Stimulated activated naive CD4-positive, alpha-beta T cell treated with Interleukin-2 at 50 U/mL for 16 hours (primary cell): Measurements from ENCODE around the gene USP43.

Source experiments
- DNase-seq: peaks from one replicate; lab custom pipeline; 2025; lab: John Stamatoyannopoulos, UW

The USP43 gene

DNA sequence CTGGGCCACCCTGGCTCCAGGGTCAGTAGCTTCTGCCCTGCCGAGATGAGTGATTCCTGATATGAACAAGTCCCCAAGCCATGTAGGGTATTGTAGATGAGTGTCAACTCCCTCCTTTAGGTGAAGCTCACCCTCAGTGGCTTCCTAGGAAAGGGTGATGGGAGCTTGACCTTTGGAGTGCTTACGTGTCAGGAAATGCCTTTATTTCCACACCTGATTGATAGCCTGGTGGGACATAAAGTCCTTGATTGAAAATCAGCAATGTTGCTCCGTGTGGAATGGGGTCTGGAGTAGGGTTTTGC, 58.4 kb downstream of the USP43 start:
- DNase-seq: no peak

DNA sequence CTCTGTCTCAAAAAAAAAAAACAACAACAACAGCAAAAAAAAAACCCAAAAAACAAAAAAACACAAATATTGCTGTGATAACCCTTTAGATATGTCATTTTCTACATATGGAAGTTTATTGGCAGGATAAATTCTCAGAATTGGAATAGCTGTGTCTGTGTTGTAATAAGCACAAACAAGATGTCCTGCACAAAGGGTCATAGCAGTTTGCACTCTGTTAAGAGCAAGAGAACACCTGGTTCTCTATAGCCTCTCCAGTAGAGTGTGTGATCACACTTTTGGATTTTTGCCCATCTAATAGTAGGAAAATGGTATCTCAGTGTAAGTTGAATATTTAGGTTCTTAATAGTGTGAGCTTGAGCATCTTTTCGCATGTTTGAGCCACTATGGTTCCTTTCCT, 60.4 kb downstream of the USP43 start:
- DNase-seq: no peak

DNA sequence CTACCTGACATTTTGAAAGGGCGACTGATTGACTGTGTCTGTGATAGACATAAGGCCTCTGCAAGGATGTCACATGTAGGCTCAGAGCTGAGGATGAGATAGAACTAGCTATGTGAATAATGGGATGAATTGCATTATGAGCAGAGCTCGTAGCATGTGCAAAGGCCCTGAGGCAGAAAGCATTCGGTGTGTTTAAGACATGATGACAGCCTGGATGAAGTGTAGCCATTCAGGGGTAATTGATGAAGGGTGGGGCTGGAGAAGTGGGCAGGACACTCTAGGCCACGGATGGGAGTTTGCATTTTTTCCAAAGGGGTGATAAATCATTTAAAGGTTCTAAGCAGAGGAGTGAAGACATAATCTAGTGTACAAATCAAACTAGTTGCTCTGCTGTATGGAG, 62.6 kb downstream of the USP43 start:
- no peak for DNase-seq

DNA sequence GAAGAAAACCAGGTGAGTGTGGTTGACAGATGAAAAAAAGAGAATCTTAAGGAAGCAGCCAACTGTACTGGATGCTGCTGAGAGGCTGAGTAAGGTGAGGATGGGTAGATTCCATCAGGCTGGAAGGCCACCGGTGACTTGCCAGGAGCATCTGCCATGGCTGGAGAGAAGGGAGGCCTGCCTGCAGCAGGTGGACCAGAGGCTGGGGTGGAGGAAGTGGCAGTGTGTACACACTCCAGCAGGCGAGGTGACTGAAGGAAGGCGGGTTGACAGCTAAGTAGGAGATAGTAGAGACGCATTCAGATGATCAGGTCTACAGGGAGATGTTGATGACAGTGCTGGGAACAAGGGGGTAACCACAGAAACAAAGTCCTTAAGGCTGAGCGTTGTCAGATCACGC, 69.5 kb downstream of the USP43 start:
- no peak for DNase-seq

DNA sequence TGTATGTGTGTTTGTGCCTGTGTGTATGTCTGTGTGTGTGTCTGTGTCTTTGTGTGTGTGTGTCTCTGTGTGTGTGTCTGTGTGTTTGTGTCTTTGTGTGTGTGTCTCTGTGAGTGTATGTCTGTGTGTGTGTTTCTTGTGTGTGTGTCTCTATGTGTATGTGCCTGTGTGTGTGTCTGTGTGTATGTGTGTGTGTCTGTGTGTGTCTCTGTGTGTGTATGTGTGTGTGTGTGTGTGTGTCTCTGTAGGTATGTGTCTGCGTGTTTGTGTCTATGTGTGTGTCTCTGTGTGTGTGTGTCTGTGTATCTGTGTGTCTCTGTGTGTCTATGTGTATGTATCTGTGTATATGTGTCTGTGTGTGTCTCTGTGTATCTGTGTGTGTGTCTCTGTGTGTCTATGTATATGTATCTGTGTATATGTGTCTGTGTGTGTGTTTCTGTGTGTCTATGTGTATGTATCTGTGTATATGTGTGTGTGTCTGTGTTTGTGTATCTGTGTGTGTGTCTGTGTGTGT, 70.2 kb downstream of the USP43 start:
- DNase-seq: no peak

DNA sequence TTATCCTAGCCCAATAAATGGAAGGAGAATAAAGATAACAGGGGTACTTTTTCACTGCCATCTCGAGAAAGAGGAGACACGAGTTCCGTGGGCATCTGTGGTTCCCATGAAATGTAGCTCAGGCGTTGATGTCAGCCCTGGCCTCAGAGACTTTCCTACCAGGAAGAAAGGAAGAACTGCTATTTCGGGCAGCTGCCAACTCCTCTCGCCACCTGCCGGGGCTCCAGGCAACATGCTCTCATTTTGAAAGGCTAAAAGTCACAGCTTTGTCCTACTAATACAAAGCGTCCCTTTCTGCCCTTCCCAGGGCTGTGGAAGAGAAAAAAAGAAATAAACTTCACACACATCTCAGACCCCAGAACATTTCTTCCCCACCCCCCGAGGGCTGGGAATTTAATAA, 80.3 kb downstream of the USP43 start:
- no peak for DNase-seq

DNA sequence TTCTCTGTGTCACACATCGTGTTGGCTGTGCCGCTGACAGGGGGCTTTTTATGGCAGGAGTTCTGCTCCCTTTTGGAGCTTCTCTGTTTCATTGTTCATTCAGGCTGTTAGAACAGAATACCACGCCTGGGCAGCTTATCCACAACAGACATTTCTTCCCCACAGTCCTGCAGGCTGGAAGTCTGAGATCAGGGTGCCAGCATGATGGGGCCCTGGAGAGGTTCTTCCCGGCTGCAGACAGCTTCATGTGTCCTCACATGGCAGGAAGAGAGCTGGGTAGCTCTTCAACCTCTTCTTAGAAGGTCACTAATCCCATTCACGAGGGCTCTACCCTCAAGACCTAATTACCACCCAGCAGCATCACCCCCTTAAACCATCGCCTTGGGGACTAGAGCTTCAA, 81.0 kb downstream of the USP43 start:
- DNase-seq: no peak

DNA sequence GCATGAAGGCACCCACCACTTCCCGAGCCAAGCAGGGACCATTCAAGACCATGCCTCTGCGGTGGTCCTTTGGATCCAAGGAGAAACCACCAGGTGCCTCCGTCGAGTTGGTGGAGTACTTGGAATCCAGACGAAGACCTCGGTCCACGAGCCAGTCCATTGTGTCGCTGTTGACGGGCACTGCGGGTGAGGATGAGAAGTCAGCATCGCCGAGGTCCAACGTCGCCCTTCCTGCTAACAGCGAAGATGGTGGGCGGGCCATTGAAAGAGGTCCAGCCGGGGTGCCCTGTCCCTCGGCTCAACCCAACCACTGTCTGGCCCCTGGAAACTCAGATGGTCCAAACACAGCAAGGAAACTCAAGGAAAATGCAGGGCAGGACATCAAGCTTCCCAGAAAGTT, 82.7 kb downstream of the USP43 start:
- DNase-seq: no peak

DNA sequence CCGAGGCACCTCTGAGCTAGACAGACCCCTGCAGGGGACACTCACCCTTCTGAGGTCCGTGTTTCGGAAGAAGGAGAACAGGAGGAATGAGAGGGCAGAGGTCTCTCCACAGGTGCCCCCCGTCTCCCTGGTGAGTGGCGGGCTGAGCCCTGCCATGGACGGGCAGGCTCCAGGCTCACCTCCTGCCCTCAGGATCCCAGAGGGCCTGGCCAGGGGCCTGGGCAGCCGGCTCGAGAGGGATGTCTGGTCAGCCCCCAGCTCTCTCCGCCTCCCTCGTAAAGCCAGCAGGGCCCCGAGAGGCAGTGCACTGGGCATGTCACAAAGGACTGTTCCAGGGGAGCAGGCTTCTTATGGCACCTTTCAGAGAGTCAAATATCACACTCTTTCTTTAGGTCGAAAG, 83.2 kb downstream of the USP43 start:
- DNase-seq: no peak

DNA sequence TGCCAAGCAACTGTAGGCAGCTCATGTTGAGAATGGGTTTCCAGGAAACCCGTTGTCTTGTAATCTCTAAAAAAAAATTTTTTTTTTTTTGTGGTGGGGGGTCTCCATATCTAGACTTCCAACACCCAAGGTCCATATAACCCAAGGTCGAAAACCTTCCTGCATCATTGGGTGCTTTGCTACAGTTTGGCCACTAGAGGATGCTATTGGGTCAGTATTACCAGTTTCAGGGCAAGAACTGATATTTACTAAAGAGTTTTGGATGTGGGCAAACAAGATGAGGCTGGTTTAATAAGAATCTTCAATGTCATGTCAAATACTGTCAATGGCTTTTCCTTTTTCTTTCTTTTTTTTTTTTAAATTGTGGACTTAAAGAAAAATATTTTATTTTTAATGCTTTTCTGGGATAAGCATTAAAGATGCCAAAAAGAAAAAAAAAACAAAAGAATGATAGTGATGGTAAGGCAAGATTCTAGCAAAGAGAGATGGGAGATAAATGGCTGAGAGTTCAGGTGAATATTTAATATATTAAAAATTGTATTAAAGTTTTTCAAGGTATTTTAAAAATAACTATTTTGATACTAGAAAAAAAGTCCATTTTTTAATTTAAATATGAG, 83.8 kb downstream of the USP43 start:
- DNase-seq: no peak

DNA sequence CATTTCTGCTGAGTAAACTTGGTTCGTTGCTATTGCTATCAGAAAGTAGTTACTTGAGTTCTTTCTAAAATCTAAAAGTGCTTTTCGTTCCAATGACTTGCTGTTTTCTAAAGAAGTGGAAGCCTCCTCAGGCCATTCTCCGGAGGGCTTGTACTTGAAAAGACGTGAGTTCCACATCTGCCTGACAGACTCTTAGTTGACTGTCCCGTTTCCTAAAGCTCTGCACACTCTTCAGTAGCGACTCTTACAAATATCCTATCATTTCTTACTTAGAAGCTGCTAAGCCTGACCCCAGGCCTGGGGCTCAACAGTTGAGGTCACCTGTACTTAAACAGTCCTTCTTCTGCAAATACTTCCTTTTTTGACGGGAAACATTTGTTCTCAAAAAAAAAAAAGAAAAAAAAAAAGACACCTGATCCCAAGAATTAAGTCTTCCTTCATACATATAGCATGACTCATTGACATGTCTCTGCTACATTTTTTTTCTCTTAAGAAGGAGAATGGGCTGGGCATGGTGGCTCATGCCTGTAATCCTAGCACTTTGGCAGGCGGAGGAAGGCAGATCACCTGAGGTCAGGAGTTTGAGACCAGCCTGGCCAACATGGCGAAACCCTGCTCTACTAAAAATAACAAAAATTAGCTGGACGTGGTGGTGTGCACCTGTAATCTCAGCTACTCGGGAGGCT, 84.6 kb downstream of the USP43 start:
- DNase-seq: no peak

DNA sequence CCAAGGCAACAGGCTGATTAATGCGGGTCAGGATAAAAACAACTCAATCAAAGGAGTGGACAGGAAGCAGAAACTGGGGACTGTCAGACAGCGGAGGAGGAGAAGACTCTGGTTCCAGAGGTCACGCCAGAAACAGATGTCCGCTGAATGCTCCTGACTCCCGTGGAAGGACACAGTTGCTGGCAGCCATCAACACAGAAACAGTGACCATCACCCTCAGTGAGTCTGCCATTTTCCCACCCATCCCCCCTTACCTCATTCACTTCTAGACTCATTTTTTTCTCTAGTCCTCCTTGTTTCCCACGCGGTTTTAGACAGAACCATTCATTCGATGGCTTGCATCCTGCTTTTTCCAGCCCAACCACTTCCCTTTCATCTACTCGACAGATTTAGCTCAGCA, 105.2 kb downstream of the USP43 start:
- DNase-seq: no peak

DNA sequence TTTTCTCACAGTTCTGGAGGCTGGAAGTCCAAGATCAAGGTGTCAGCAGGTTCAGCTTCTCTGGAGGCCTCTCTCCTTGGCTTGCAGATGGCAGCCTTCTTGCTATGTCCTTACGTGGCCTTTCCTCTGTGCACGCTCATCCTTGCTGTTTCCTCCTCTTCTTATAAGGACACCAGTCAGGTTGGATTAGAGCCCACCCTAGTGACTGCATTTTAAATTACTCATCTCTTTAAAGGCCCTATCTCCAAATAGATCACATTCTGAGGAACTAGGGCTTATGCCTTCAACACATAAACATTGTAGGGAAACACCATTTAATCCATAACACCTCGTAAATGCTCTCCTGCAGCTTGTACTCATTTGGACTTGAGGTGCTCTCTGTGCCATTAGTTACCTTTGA, 109.8 kb downstream of the USP43 start:
- no peak for DNase-seq

DNA sequence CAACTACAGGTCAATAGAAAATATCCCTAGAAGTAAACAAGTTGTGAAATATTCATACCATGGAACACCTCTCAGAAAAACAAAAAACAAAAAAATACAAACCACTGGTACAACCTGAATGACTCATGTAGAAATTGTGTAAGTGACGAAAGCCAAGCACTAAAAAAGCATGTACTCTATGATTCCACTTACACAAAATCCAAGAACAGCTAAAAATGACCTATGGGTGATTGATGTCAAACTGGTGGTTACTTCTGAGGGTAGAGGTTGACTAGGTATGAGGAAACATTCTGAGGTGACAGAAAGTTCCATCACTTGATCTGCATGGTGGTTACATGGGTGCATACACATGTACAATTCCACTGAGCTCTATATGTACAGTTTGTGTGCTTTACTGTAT, 114.9 kb downstream of the USP43 start:
- DNase-seq: no peak

DNA sequence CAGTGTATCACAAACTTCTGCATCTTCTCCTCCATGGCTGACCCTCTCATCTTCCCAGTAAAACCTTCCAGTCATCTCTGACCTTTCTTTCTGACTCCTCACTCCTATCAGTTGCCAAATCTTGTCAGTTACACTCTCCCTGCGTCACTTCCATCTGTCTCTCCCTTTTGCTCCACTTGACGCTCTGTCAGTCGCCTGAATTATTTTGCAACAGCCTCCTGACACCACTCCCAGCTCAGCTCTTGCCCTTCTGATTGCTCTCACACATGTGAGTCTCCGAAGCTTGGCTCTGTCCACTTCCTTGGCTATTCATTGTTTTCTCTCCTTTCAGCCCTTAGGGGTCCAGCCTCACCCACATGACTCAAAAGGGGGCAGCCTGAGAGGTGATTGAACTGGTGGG, 118.3 kb downstream of the USP43 start:
- DNase-seq: no peak

DNA sequence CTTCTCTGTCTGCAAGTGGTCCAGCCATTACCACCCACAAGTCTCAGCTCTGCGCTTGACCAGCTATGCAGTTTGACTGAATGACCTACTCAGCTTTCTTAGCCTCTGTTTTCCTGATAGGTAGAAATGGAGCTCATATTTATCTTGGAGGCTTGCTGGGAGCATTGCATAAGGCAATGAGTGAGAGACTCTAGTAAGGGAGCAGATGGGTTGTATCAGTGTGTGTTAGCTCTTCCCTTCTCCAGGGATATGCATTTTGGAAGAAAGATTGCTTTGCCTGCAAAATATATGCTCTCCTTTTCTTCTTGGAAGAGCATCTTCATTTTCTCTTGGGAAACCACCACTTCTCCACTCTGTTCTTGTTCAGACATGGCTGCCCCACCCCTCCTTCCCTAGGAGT, 120.0 kb downstream of the USP43 start:
- no peak for DNase-seq

DNA sequence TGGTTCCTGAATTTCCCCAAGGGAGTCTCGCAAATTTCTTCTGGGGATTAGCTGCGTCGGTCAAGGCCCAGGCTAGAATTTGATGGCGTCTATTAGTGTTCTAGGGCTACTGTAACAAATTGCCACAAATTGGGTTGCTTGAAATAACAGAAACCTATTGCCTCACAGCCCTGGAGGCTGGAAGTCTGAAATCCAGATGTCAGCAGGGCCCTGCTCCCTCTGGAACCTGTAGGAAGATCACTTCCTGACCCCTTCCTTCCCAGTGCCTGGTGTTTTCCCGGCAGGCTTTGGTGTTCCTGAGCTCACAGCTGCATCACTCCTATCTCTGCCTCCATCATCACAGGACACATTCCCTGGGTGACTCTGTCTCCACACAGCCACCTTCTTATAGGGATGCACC, 121.7 kb downstream of the USP43 start:
- no peak for DNase-seq

DNA sequence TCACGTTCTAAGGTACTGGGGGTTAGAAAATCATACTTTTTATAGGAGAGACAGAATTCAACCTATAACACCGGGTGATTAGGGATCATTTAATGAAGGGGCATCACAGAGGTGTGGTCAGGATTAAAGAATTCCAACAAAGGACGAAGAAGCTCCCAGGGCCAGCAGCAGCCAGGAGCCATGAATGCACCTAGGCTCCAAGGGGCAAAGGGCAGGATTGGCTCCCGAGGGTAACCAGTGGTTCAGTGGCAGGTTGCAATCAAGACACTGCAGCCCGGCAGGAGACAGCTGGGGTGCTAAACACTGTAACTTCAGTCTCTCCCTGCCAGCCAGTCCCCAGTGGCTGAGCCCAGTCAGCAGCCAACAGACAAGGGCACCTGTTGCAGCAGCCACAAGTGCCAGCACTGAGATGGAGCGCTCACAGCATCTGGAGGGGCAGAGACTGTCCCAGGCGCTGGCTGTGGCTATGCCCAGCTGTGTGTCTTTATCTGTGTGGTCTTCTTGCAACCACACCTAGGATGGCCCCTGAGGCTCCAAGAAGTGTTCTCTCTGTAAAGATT, 122.2 kb downstream of the USP43 start:
- no peak for DNase-seq

DNA sequence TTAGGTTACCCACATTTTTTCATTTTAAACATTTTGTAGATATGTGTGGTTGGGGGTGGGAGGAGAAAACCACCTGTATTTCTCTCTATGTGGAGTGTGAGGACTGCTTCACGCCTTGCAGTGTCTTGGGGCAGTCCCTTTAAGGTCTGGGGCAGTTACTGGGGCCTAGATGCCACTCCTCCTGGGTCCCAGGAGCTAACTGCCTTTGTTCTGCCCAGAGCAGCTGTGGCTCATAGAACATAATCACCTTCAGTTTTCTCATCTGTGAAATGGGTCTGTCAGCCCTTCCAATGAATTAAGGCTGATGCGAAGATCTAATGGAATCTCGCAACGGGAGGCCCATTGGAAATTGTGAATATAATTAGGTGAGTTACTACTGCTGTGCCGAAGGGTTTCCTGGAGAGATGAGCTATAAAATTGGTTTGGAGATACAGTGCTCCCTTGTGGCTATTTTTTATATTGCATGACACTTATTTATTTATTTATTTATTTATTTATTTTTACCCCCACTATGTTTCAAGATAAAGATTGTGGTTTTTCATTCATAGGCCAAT, 123.1 kb downstream of the USP43 start:
- no peak for DNase-seq

DNA sequence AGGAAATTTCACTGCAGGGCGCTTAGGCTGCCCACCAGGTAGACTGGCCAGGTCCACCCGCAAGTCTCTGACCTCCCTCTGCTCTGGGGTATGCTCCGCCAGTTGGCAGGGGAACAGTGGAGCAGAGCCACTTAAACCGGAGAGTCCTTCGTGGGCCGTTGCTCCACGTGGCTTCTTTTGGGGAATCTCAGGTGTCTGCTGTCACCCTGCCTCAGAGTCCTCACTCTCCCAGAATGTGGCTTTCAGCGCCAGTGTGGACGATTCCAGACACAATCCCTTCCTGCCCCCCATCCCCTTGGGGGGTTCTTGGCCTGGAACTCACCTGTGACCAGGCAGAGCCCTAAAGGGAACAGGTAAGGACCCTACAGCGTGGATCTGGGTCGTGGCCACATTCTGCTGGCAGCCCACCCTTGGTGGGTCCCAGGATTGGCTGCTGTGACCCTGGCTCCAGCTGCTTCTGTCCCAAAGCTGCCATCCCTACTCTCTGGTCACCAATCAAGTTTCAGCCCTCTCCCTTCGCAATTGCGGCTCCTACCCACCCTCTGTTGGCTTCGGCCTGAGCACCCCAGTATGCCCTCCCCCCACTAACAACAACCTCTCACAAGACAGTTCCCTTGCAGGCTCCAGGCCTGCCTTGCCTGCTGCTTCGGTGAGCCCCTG, 123.8 kb downstream of the USP43 start:
- DNase-seq: no peak

DNA sequence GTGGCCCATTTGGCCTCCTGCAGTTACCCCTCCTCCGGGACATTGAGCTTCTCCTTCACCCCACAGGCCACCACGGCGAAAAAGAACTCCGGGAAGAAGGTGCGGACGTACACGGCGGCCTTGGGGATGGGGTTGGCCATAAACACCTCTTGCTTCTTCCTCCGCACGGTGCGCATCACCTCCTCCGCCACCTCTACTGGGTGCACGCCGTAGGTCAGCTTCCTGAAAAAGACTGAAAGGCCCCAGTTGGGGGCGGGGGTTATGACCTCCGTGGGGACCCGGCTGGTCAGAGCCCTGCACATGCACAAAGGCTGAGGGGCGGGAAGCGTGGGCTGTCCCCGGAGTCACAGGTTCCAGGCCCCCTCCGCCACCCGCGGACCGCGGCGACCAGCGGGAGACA, 126.1 kb downstream of the USP43 start:
- no peak for DNase-seq

DNA sequence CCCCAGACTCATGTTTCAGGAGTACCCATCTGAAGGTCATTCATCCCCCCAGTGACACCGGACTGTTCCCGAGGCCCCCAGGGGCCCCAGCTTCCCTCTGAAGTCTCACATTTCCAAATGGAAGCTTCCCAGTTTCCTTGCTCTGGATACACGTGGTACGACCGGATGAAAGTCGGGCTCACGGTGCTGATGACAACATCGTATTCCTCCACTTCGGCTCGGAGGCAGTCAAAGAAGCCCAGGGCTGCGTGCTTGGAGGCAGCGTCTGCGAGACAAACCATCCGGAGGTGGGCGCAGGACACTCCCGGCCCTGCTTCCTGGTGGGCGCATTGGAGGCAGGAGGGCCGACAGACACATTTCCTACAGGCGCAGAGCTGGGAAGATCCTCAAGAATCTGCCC, 127.3 kb downstream of the USP43 start:
- no peak for DNase-seq

DNA sequence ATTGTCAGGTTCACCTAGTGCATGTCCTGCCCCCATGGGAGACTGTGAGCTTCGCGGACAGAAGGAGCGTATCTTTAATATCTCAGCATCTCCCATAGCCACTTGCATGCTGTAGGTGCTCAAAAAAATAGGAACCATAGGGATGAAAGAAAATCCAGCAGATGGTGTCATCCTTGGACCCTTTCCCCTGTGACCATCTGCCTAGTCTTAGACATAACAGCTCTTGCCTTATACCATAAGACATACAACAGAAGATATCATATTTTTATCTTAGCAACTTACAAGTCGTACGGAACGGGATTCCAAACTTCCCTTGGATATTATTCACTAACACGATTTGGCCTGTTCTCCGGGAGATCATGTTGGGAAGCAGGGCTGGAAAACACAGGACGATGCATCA, 131.6 kb downstream of the USP43 start:
- DNase-seq: no peak
